Muscle layer of duodenum (tissue), 2 donors: ENCODE data around the gene GJD4.

ENCODE experiments used
- H3K27ac ChIP-seq: one replicate; pipeline ENCODE4 v1.7.0; 2013; ENCODE audit warnings: mild to moderate bottlenecking, low read length
- H3K27me3 ChIP-seq: one replicate; pipeline ENCODE4 v1.7.0; 2013; ENCODE audit warnings: low read depth, mild to moderate bottlenecking, control low read depth, low read length
- H3K36me3 ChIP-seq, 2 donors: one replicate each; pipeline ENCODE4 v1.7.0; 2013; ENCODE audit warnings: low read length in 2 of 2, control low read depth in 1 of 2, mild to moderate bottlenecking in 1 of 2; ENCODE audit not compliant: insufficient read depth in 2 of 2, control insufficient read depth in 1 of 2
- H3K4me1 ChIP-seq, 2 donors: one replicate each; pipeline ENCODE4 v1.7.0; 2013; ENCODE audit warnings: low read length in 2 of 2, mild to moderate bottlenecking in 2 of 2, control low read depth in 1 of 2, moderate library complexity in 1 of 2; ENCODE audit not compliant: insufficient read depth in 2 of 2, control insufficient read depth in 1 of 2
- H3K4me3 ChIP-seq, 2 donors: one replicate each; pipeline ENCODE4 v1.7.0; 2013; ENCODE audit warnings: low read length in 2 of 2, low read depth in 1 of 2, mild to moderate bottlenecking in 1 of 2
- H3K9me3 ChIP-seq, 2 donors: one replicate each; pipeline ENCODE4 v1.7.0; 2013; ENCODE audit warnings: low read length in 2 of 2, control low read depth in 1 of 2, mild to moderate bottlenecking in 1 of 2; ENCODE audit not compliant: control insufficient read depth in 1 of 2
- donor health status: healthy.

Gene GJD4, protein sequence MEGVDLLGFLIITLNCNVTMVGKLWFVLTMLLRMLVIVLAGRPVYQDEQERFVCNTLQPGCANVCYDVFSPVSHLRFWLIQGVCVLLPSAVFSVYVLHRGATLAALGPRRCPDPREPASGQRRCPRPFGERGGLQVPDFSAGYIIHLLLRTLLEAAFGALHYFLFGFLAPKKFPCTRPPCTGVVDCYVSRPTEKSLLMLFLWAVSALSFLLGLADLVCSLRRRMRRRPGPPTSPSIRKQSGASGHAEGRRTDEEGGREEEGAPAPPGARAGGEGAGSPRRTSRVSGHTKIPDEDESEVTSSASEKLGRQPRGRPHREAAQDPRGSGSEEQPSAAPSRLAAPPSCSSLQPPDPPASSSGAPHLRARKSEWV

DNA sequence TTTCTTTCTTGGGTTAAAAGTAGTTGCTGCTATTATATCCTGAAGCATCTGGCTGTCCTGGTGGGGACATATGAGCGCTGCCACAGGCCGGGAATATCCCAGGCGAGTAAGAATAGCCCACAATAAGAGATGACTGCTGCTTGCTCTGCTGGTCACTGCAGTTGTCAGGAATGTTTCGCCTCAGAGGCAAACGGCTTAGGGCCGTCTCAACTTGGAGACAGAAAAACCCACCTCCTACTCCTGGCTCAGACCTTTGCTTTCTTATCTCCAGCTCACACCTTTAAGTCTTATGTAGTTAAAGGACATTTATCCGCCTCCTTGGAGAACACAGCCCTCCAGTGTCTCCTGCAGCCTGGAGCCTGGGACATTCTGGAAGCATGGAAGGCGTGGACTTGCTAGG, at the start of gene GJD4:
Gene GJD4, plus strand, starts transcription at position 151 of the 400 bp plus-strand sequence. Its CDS starts 227 bp downstream, at position 378.
- Histone ChIP-seq H3K4me1 (peaks cover 0 to 8% of the 10 kb centered on the region in 2 donors), H3K36me3 (no peaks in the 10 kb centered on the region), H3K4me3 (no peak within 1 kb of the TSS), H3K27ac (no peak within 1 kb of the TSS), H3K27me3 (peaks cover 15% of the 10 kb centered on the region), H3K9me3 (peaks cover 0 to 3% of the 10 kb centered on the region in 2 donors)

- Histone ChIP-seq H3K9me3 (no peaks in the 10 kb centered on the region), H3K27ac (no peak overlapping the region), H3K4me1 (no peaks in the 10 kb centered on the region), H3K4me3 (no peak overlapping the region), H3K27me3 (no peaks in the 10 kb centered on the region), H3K36me3 (peaks cover 21 to 33% of the 10 kb centered on the region in 2 donors)
Measured at GRCh38 chr10:35555962-35556930, 48.9 kb upstream of the GJD4 start.

GRCh38 chr10:35558276-35558675, 46.9 kb upstream of the GJD4 start:
- Histone ChIP-seq H3K4me3 (no peak overlapping the region), H3K27ac (no peak overlapping the region), H3K36me3 (peaks cover 13 to 26% of the 10 kb centered on the region in 2 donors), H3K4me1 (peaks cover 0 to 3% of the 10 kb centered on the region in 2 donors), H3K27me3 (no peaks in the 10 kb centered on the region), H3K9me3 (no peaks in the 10 kb centered on the region)

DNA sequence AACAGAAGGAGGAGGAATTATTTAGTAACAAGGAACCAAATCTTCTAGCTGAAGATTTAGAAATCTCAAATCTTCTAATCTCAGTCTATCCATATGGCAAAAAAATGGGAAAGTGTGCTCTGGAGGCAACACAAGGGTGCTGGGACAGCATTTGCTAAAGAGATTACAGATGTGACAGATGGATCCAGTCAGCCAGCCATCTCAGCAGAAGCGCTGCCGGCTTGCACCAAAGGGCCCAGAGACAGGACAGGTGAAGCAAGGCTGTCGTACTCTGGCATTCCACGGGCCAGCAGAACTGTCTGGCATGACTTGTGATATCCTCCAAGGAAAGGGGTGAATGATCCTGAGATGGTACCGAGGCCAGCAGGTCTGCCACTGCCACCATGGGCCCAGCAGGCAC, 45.7 kb upstream of the GJD4 start:
- no peak overlapping the region for H3K4me3 ChIP-seq
- H3K27ac ChIP-seq: no peak overlapping the region
- H3K4me1 ChIP-seq: peaks cover 3 to 10% of the 10 kb centered on the region in 2 donors
- H3K36me3 ChIP-seq: peaks cover 2 to 18% of the 10 kb centered on the region in 2 donors
- no peaks in the 10 kb centered on the region for H3K27me3 ChIP-seq
- no peaks in the 10 kb centered on the region for H3K9me3 ChIP-seq

DNA sequence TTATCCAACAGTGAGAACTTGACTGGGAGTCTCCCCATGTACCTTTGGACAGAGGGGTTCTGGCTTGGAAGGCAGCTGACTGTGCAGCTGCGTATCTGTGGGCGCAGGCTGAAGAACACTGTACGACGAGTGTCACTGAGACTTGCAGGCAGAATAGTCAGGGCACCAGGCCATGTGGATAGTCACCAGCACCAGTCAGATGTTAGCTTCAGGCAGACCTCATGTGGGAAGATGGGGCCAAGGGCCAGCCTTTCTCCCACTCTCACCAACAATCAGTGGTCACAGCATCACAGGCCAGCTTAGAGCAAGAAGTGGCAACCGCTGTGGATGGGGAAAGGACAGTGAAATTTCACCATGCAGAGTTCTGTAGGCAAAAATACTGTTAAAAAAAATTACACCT, 43.4 kb upstream of the GJD4 start:
- H3K27me3 ChIP-seq: no peaks in the 10 kb centered on the region

DNA sequence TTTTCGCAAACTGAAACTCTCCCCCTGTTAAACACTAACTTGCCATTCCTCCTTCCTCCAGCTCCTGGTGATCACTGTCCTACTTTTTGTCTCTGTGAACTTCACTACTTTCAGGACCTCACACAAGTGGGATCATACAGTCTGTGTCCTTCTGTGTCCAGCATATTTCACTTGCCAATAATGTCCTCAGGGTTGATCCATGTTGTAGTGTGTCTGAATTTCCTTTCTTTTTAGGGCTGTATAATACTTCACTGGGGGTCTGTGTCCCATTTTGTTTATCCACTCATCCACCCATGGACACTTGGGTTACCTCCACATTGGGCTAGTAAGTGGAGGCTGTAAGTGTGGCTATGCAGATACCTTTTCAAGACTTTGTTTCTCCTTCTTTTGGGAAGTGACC, 42.7 kb upstream of the GJD4 start:
- Histone ChIP-seq H3K4me3 (no peak overlapping the region), H3K27me3 (no peaks in the 10 kb centered on the region), H3K9me3 (no peaks in the 10 kb centered on the region), H3K36me3 (peaks cover 4 to 6% of the 10 kb centered on the region in 2 donors), H3K27ac (no peak overlapping the region), H3K4me1 (peaks cover 8 to 29% of the 10 kb centered on the region in 2 donors)

More for the DNA sequence above, 43.4 kb upstream of the GJD4 start:
- no peak overlapping the region for H3K27ac ChIP-seq
- H3K4me3 ChIP-seq: no peak overlapping the region
- peaks cover 0 to 4% of the 10 kb centered on the region in 2 donors for H3K36me3 ChIP-seq
- no peaks in the 10 kb centered on the region for H3K9me3 ChIP-seq
- H3K4me1 ChIP-seq: peaks cover 8 to 29% of the 10 kb centered on the region in 2 donors

DNA sequence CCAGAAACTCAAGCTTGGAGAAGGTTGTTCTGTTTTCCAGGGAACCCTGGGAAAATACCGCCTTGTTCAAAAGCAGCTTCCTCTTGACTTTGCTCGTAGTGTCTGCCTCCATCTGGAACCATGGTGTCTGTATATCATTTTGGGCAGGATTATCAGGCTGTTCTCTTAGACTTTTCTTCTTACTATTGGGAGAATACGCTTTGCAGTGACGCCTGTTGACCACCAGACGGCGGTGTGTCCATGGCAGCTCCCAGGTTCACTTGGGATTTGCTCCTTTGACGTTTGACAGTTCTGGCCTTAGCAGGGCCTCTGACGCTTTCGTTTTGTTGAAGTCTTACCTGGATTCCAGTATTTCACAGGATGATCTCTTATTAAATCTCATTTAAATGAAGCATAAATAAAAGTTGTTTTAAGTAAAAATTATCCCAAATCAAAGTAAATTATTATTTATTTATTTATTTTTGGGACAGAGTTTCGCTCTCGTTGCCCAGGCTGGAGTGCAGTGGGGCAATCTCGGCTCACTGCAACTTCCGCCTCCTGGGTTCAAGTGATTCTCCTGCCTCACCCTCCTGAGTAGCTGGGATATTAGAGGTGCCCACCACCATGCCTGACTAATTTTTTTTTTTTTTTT, 41.8 kb upstream of the GJD4 start:
- Histone ChIP-seq H3K27me3 (no peaks in the 10 kb centered on the region), H3K4me3 (no peak overlapping the region), H3K36me3 (peaks cover 12 to 13% of the 10 kb centered on the region in 2 donors), H3K27ac (no peak overlapping the region), H3K4me1 (peaks cover 8 to 29% of the 10 kb centered on the region in 2 donors), H3K9me3 (no peaks in the 10 kb centered on the region)

DNA sequence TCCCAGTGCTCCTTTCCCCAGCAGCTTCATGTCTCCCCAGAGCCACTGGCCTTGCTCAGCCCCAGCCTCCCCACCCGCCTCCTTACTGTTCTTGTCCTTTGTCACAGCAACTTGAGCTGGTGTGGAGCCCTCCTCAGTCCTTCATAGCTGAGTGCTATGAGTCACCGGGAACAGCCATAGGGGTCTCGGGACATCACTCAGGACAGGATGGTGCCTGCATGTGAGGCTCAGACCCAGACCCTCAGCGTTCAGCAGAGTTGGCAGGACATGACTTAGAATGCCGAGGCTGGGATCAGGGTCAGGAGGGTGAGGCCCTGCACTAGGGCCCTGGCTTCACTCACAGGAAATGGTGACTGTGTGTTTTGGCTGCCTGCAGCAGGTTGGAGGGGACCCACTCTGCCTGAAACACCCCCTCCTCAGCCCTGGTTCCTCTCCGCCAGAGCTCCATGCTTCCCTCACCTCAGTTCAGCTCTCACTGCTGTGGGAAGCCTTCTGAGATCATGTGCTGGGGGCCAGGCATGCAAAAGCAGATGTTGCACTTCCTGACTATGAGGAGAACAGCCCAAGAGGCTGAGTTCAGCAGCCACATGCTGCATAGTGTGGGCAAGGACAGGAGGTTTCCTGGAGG, 40.7 kb upstream of the GJD4 start:
- Histone ChIP-seq H3K9me3 (no peaks in the 10 kb centered on the region), H3K4me3 (no peak overlapping the region), H3K27ac (no peak overlapping the region), H3K36me3 (peaks cover 15 to 23% of the 10 kb centered on the region in 2 donors), H3K27me3 (no peaks in the 10 kb centered on the region), H3K4me1 (peaks cover 8 to 29% of the 10 kb centered on the region in 2 donors)

DNA sequence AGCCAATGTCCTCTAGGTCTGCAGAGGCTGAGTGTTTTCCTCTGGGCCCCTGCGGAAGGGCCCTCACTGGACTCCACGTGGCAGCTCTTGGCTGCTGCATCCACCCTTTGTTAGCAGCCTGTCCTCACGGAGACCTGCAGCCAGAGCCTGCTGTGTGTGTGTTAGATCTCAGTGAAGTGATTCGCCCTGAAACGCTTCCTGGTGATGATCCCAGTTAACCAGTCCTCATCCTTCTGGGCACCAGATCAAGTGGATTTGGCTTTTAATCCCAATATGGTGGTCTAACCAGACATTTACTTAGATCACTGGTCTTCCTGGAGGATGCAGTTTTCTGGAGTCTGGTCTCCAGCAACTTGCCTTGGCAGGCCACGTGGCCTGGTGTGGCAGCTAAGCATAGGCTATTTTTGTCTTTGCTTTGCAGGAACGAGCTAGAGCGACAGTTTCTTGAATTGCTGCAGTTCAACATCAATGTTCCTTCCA, 39.5 kb upstream of the GJD4 start:
- H3K36me3 ChIP-seq: peaks cover 25 to 34% of the 10 kb centered on the region in 2 donors
- H3K27ac ChIP-seq: no peak overlapping the region
- no peak overlapping the region for H3K4me3 ChIP-seq
- no peaks in the 10 kb centered on the region for H3K9me3 ChIP-seq
- H3K4me1 ChIP-seq: peaks cover 8 to 29% of the 10 kb centered on the region in 2 donors
- H3K27me3 ChIP-seq: no peaks in the 10 kb centered on the region

GRCh38 chr10:35567951-35568350, 37.2 kb upstream of the GJD4 start:
- no peaks in the 10 kb centered on the region for H3K27me3 ChIP-seq
- peaks cover 26 to 35% of the 10 kb centered on the region in 2 donors for H3K36me3 ChIP-seq
- H3K4me3 ChIP-seq: no peak overlapping the region
- peaks cover 8 to 29% of the 10 kb centered on the region in 2 donors for H3K4me1 ChIP-seq
- no peak overlapping the region for H3K27ac ChIP-seq
- no peaks in the 10 kb centered on the region for H3K9me3 ChIP-seq
